ENCODE measurements around the gene CYS1. TPM values are rescaled to one million over a fixed set of nuclear protein-coding genes. Genes with fewer than 3 reads are reported as not detected.

CYS1 gene
- total RNA-seq, 1 experiment from 2014 or later = 1.2 TPM

GRCh38 chr2:10009271-10009810 is 70.9 kb downstream of the CYS1 start (continued):
- TF ChIP-seq ARID4B (CRISPR knock-in tag; IDR thresholded peaks at IDR 0.05; ENCODE audit: borderline replicate concordance) = no peak

DNA sequence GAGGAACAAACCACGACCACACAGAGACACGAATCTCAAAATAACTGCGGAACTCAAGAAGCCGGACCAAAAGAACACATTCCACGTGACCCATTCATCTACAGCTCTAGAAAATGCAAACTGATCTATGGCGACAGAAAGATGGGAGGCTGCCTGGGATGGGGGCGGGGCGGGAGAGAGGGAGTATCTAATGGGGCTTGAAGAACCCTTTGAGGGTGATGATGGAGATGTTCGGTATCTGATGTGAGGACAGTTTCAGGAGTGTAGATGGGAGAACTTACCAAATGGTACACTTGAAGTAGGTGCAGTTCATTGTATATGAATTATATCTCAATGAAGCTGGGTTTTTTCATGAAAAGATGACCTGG is 71.4 kb downstream of the CYS1 start:
- CTCF ChIA-PET = interaction anchor here (1.0 to 2.3 kb wide), 4 partner anchors 21 to 195 kb away, joined by 3 to 10 read pairs (median 4); no protein-coding TSS in a partner anchor

More for the DNA sequence above, 71.4 kb downstream of the CYS1 start:
- DNase-seq (ENCODE audit: low spot score) (no peak), ATAC-seq (no peak)
- H3K4me3 Mint-ChIP-seq = no peak overlapping the region
- H3K36me3 Mint-ChIP-seq = no peaks in the 10 kb centered on the region
- POLR2A ChIA-PET = no interaction called here
- TF ChIP-seq ETV6 (CRISPR knock-in tag; IDR thresholded peaks at IDR 0.05) (no peak), ZNF416 (CRISPR knock-in tag; IDR thresholded peaks at IDR 0.05) (no peak), SMAD4 (CRISPR knock-in tag; IDR thresholded peaks at IDR 0.05) (no peak), GTF2I (CRISPR knock-in tag; conservative IDR thresholded peaks at IDR 0.05) (no peak), FOXK1 (CRISPR knock-in tag; IDR thresholded peaks at IDR 0.05) (no peak), SOX15 (CRISPR knock-in tag; IDR thresholded peaks at IDR 0.05) (no peak), ZNF138 (CRISPR knock-in tag; conservative IDR thresholded peaks at IDR 0.05) (no peak), TEAD1 (CRISPR knock-in tag; IDR thresholded peaks at IDR 0.05) (no peak), ARID4B (CRISPR knock-in tag; IDR thresholded peaks at IDR 0.05; ENCODE audit: borderline replicate concordance) (no peak), CREM (CRISPR knock-in tag; IDR thresholded peaks at IDR 0.05) (no peak), OVOL2 (CRISPR knock-in tag; IDR thresholded peaks at IDR 0.05; ENCODE audit: borderline replicate concordance) (no peak)
- TF ChIP-seq, protein P1, sequence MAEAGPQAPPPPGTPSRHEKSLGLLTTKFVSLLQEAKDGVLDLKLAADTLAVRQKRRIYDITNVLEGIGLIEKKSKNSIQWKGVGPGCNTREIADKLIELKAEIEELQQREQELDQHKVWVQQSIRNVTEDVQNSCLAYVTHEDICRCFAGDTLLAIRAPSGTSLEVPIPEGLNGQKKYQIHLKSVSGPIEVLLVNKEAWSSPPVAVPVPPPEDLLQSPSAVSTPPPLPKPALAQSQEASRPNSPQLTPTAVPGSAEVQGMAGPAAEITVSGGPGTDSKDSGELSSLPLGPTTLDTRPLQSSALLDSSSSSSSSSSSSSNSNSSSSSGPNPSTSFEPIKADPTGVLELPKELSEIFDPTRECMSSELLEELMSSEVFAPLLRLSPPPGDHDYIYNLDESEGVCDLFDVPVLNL (CRISPR knock-in tag; IDR thresholded peaks at IDR 0.05; ENCODE audit: borderline replicate concordance, low read depth) = no peak
- TF ChIP-seq, protein P2, sequence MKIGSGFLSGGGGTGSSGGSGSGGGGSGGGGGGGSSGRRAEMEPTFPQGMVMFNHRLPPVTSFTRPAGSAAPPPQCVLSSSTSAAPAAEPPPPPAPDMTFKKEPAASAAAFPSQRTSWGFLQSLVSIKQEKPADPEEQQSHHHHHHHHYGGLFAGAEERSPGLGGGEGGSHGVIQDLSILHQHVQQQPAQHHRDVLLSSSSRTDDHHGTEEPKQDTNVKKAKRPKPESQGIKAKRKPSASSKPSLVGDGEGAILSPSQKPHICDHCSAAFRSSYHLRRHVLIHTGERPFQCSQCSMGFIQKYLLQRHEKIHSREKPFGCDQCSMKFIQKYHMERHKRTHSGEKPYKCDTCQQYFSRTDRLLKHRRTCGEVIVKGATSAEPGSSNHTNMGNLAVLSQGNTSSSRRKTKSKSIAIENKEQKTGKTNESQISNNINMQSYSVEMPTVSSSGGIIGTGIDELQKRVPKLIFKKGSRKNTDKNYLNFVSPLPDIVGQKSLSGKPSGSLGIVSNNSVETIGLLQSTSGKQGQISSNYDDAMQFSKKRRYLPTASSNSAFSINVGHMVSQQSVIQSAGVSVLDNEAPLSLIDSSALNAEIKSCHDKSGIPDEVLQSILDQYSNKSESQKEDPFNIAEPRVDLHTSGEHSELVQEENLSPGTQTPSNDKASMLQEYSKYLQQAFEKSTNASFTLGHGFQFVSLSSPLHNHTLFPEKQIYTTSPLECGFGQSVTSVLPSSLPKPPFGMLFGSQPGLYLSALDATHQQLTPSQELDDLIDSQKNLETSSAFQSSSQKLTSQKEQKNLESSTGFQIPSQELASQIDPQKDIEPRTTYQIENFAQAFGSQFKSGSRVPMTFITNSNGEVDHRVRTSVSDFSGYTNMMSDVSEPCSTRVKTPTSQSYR (CRISPR knock-in tag; IDR thresholded peaks at IDR 0.05) = no peak
- TF ChIP-seq, protein P3, sequence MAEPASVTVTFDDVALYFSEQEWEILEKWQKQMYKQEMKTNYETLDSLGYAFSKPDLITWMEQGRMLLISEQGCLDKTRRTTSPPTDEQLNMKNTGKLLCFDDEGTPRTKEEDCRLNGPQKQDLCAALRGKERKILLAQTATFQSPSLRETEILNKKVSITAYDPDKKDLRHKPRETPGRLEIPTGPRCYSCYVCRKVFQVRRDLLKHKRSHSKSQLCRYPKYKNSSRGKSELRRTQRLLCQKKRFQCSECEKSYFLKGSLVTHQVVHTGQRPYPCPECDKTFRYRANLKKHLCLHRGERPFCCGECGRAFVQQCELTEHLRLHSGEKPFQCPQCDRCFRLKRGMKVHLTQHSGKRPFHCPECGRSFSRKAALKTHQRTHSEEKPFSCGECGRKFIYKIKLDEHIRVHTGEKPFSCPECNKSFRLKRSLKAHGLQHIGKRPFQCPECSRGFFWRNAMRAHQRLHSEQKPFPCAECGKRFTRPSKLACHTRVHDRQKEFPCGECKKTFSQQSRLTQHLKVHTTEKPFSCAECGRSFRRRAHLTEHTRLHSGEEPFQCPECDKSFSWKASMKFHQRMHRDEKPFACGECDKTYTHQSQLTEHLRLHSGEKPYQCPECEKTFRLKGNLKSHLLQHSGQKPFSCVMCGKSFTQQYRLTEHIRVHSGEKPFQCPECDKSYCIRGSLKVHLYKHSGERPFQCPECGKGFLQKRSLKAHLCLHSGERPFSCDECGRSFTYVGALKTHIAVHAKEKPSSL (CRISPR knock-in tag; conservative IDR thresholded peaks at IDR 0.05) = no peak
- no peaks in the 10 kb centered on the region for H3K4me1 Mint-ChIP-seq
- H3K27me3 Mint-ChIP-seq (ENCODE audit: low read depth) = no peaks in the 10 kb centered on the region; the same call in 1 of the 2 replicates
- no peak overlapping the region for H3K27ac Mint-ChIP-seq
- 0 out of 2 replicates have a peak, but pooled peaks cover 9% of the 10 kb centered on the region for H3K9me3 Mint-ChIP-seq
